Heart right ventricle (tissue), 16 donors: ENCODE measurements around the gene GPC5. TPM values are rescaled to one million over a fixed set of nuclear protein-coding genes. Genes with fewer than 3 reads are reported as not detected.

Experiments
- ATAC-seq, 8 donors: fragments of 200-7000 bp; cut with Tn5 transposase; one replicate each; pipeline ENCODE4 v1.9.1; 2020; ENCODE audit warnings: mild to moderate bottlenecking in 8 of 8, moderate library complexity in 8 of 8, moderate number of reproducible peaks in 1 of 8
- DNase-seq, 2 donors: peaks; one replicate each; pipeline ENCODE4 v3.0.0-alpha.2; 2020
- H3K27ac ChIP-seq, 10 donors: fragments of 200-600 bp; sonication (generic) in 2 of 10; one replicate each; pipeline versions ENCODE4 v1.5.0 to v1.8.0; 2020 to 2022; ENCODE audit warnings: mild to moderate bottlenecking in 3 of 10
- H3K27me3 ChIP-seq, 7 donors: fragments of 200-600 bp; one replicate each; pipeline ENCODE4 v1.8.0; 2021 to 2022; ENCODE audit warnings: mild to moderate bottlenecking in 2 of 7
- H3K36me3 ChIP-seq, 9 donors: fragments of 200-600 bp; sonication (generic) in 1 of 9; one replicate each; pipeline versions ENCODE4 v1.5.0 to v1.8.0; 2020 to 2022; ENCODE audit warnings: mild to moderate bottlenecking in 2 of 9
- H3K4me1 ChIP-seq, 9 donors: fragments of 200-600 bp; sonication (generic) in 1 of 9; one replicate each; pipeline versions ENCODE4 v1.5.0 to v1.8.0; 2020 to 2022; ENCODE audit warnings: mild to moderate bottlenecking in 4 of 9
- H3K4me3 ChIP-seq, 10 donors: fragments of 200-600 bp; sonication (generic) in 2 of 10; one replicate each; pipeline versions ENCODE4 v1.5.0 to v1.8.0; 2020 to 2022; ENCODE audit warnings: mild to moderate bottlenecking in 7 of 10, moderate library complexity in 2 of 10
- H3K9me3 ChIP-seq, 11 donors: fragments of 200-600 bp in 10 of 11; sonication (generic) in 2 of 11; one replicate each; pipeline versions ENCODE4 v1.5.0 to v1.8.0; 2013 to 2022; ENCODE audit warnings: mild to moderate bottlenecking in 2 of 11, control low read depth in 1 of 11, moderate library complexity in 1 of 11
- CTCF ChIP-seq, 9 donors: fragments of 200-600 bp; sonication (generic) in 2 of 9; IDR thresholded peaks; one replicate each; pipeline versions ENCODE4 v1.5.0 to v1.8.0; 2021 to 2022; ENCODE audit warnings: antibody characterized with exemption in 9 of 9, mild to moderate bottlenecking in 5 of 9, moderate library complexity in 1 of 9
- WGBS, 2 donors: extraction: QIAGEN DNeasy Blood & Tissue Kit; methylation state at CpG; one replicate each; pipeline ENCODE4 v1.1.7; 2013; ENCODE audit warnings: inconsistent platforms in 1 of 2; 5-methylcytosine and 5-hydroxymethylcytosine counted together
- intact Hi-C, 10 donors: fragments of 100-400 bp; cut with DNase I; formaldehyde crosslinking; loops; one replicate each; pipeline versions ENCODE4 v1.11.1 to v1.14.2; 2022
- polyA plus RNA-seq, 2 donors: library from polyadenylated mRNA; stranded (reverse); fragments of 200-250 nt; gene quantifications; one replicate each; pipeline ENCODE4 v1.2.3, GENCODE V29; 2013
- total RNA-seq, 10 donors: library from RNA; stranded (reverse); fragmentation: NEBNext Ultra II Directional in 3 of 10; extraction: Animal tissue kit (Norgen Biotek cat#: 25700) in 3 of 10; gene quantifications; one replicate each; pipeline versions ENCODE4 v1.2.1 to v1.2.4, GENCODE V29; 2021 to 2023
- donor health status: Arrhythmogenic right ventricular cardiomyopathy.
- donor health status: ischemic (EF 13 %, LVEDD 7.1; RV severe dilation, severe dysfunction).
- donor health status: healthy with polysubstance abuse.
- donor health status: DM: no; HTN: yes; CAD: no.
- donor health status: DM: no; HTN: no; CAD: no.
- donor health status: ischemic (EF 25% LVEDD 6.9; RV normal size, moderate dysfunction).
- donor health status: ischemic (EF 25% LVEDD 5.7; RV mildly dilated, moderate dysfunction).
- donor health status: healthy.
- donor health status: DM: yes; HTN: yes; CAD: no.
- donor health status: Ischemic cardiomyopathy.
- donor health status: ischemic (EF 35%, LVEDD 5.7; RV mildly dilated, moderate dysfunction).
- donor health status: nonischemic (EF 11% LVEDD 7.7; RV severe dilation, severe dysfunction).
- donor health status: DM: yes; HTN: yes; CAD: no.
- donor health status: PGD.
- donor health status: ischemic (EF 29% LVEDD 5.4; RV normal size, mild dysfunction).
- donor health status: nonischemic (EF 23%, LVEDD 6.1; RV moderate dilation, normal function).

GPC5 gene
- total and polyA plus RNA-seq, 12 donors = 0.01 to 3.5 (median 0.70) TPM; not detected in 1

GRCh38 chr13:92668157-92668556 is 1269.7 kb downstream of the GPC5 start:
- H3K9me3 ChIP-seq = no peaks in the 10 kb centered on the region
- H3K4me3 ChIP-seq = no peak overlapping the region
- intact Hi-C loops = no loop called here
- TF ChIP-seq CTCF (IDR thresholded peaks at IDR 0.05) = no peak
- no peaks in the 10 kb centered on the region for H3K4me1 ChIP-seq
- DNase-seq (no peak), ATAC-seq (no peak)
- H3K27ac ChIP-seq = no peak overlapping the region
- H3K36me3 ChIP-seq = no peaks in the 10 kb centered on the region
- H3K27me3 ChIP-seq = no peaks in the 10 kb centered on the region

GRCh38 chr13:92670096-92670495 is 1271.7 kb downstream of the GPC5 start:
- ATAC-seq (no peak), DNase-seq (no peak)
- intact Hi-C loops = no loop called here
- Histone ChIP-seq H3K27me3 (no peaks in the 10 kb centered on the region), H3K4me3 (no peak overlapping the region), H3K9me3 (no peaks in the 10 kb centered on the region), H3K36me3 (no peaks in the 10 kb centered on the region), H3K4me1 (no peaks in the 10 kb centered on the region), H3K27ac (no peak overlapping the region)
- WGBS, 2 donors = 85 to 89% methylated on average over 2 of the region's 2 CpGs
- TF ChIP-seq CTCF (IDR thresholded peaks at IDR 0.05) = no peak

- H3K9me3 ChIP-seq = no peaks in the 10 kb centered on the region
- no peak overlapping the region for H3K4me3 ChIP-seq
- no peak for TF ChIP-seq CTCF (IDR thresholded peaks at IDR 0.05)
- ATAC-seq = peak in 1 of 8 donors; percentile 47
- H3K27ac ChIP-seq = no peak overlapping the region
- intact Hi-C loops = no loop called here
- DNase-seq = no peak
- H3K4me1 ChIP-seq = no peaks in the 10 kb centered on the region
- no peaks in the 10 kb centered on the region for H3K36me3 ChIP-seq
- WGBS, 2 donors = 60 to 61% methylated on average over 2 of the region's 2 CpGs
- no peaks in the 10 kb centered on the region for H3K27me3 ChIP-seq
Measured at GRCh38 chr13:92671821-92672220, 1273.4 kb downstream of the GPC5 start.

- H3K27ac ChIP-seq = no peak overlapping the region
- H3K27me3 ChIP-seq = no peaks in the 10 kb centered on the region
- no peaks in the 10 kb centered on the region for H3K9me3 ChIP-seq
- no peaks in the 10 kb centered on the region for H3K4me1 ChIP-seq
- no peak for ATAC-seq
- intact Hi-C loops = no loop called here
- peak overlapping the region in 1 of 10 donors; percentile 28 for H3K4me3 ChIP-seq
- DNase-seq = no peak
- no peak for TF ChIP-seq CTCF (IDR thresholded peaks at IDR 0.05)
- WGBS, 2 donors = 80 to 87% methylated on average over 3 of the region's 3 CpGs
- no peaks in the 10 kb centered on the region for H3K36me3 ChIP-seq
Measured at GRCh38 chr13:92676246-92676645, 1277.8 kb downstream of the GPC5 start.
